ENCODE data around the gene TARM1. TPM values are rescaled to one million over a fixed set of nuclear protein-coding genes. Genes with fewer than 3 reads are reported as not detected.
A peak's percentile ranks its signal among the peaks of the same experiment; 100 is the strongest.

The TARM1 gene
- total and polyA plus RNA-seq, 10 donors, result 1.5 TPM; not detected in 9

GRCh38 chr19:54024660-54025059 is 56.5 kb downstream of the TARM1 start:
- Histone ChIP-seq H3K27me3 (replicated peaks in 1 of 7) (peaks cover 0 to 75% (median 11%) of the 10 kb centered on the region in 7 donors), H3K4me1 (peaks cover 0 to 37% (median 14%) of the 10 kb centered on the region in 6 donors), H3K27ac (no peak overlapping the region), H3K36me3 (no peaks in the 10 kb centered on the region), H3K4me3 (no peak overlapping the region), H3K9me3 (no peaks in the 10 kb centered on the region)
- no peak for DNase-seq
- 72 to 83% (median 82%) methylated on average over 9 of the region's 9 CpGs for WGBS, 5 donors
- intact Hi-C loops (cut with DNase I; ENCODE audit: low total_unique reads), result loop anchor here (5.0 to 10.0 kb wide), 2 partner anchors 120 to 182 kb away; partner anchors contain the start of gene CACNG7
- TF ChIP-seq POLR2A (IDR thresholded peaks at IDR 0.05) (no peak), POLR2AphosphoS5 (IDR thresholded peaks at IDR 0.05) (no peak), CTCF (IDR thresholded peaks at IDR 0.05 in 8 of 11, conservative IDR thresholded peaks at IDR 0.05 in 3 of 11) (no peak)

GRCh38 chr19:54023191-54023590 is 58.0 kb downstream of the TARM1 start:
- 33 to 59% (median 38%) methylated on average over 3 of the region's 3 CpGs for WGBS, 5 donors
- Histone ChIP-seq H3K4me3 (peak overlapping the region in 1 of 8 donors; percentile 31), H3K36me3 (no peaks in the 10 kb centered on the region), H3K27me3 (replicated peaks in 1 of 7) (peaks cover 0 to 69% (median 11%) of the 10 kb centered on the region in 7 donors), H3K9me3 (no peaks in the 10 kb centered on the region), H3K4me1 (peaks cover 0 to 37% (median 18%) of the 10 kb centered on the region in 6 donors), H3K27ac (peak overlapping the region in 3 of 8 donors; percentile 67 to 79 (median 79))
- intact Hi-C loops (cut with DNase I; ENCODE audit: low total_unique reads), result loop anchor here (5.0 to 10.0 kb wide), 2 partner anchors 118 to 181 kb away; partner anchors contain the start of gene CACNG7
- DNase-seq, result no peak
- TF ChIP-seq POLR2AphosphoS5 (IDR thresholded peaks at IDR 0.05) (no peak), CTCF (IDR thresholded peaks at IDR 0.05 in 8 of 11, conservative IDR thresholded peaks at IDR 0.05 in 3 of 11) (no peak), POLR2A (IDR thresholded peaks at IDR 0.05) (no peak)

GRCh38 chr19:54021932-54022331 is 59.2 kb downstream of the TARM1 start:
- Histone ChIP-seq H3K36me3 (no peaks in the 10 kb centered on the region), H3K9me3 (no peaks in the 10 kb centered on the region), H3K4me1 (peaks cover 0 to 37% (median 18%) of the 10 kb centered on the region in 6 donors), H3K27me3 (replicated peaks in 1 of 7) (peaks cover 0 to 61% (median 11%) of the 10 kb centered on the region in 7 donors), H3K4me3 (no peak overlapping the region), H3K27ac (peak overlapping the region in 2 of 8 donors; percentile 81 to 82)
- no peak for DNase-seq
- 76 to 94% (median 88%) methylated on average over 13 of the region's 13 CpGs for WGBS, 5 donors
- intact Hi-C loops (cut with DNase I; ENCODE audit: low total_unique reads), result loop anchor here (5.0 to 10.0 kb wide), 2 partner anchors 117 to 180 kb away; partner anchors contain the start of gene CACNG7
- TF ChIP-seq POLR2A (IDR thresholded peaks at IDR 0.05) (no peak), CTCF (IDR thresholded peaks at IDR 0.05 in 8 of 11, conservative IDR thresholded peaks at IDR 0.05 in 3 of 11) (no peak), POLR2AphosphoS5 (IDR thresholded peaks at IDR 0.05) (no peak)

DNA sequence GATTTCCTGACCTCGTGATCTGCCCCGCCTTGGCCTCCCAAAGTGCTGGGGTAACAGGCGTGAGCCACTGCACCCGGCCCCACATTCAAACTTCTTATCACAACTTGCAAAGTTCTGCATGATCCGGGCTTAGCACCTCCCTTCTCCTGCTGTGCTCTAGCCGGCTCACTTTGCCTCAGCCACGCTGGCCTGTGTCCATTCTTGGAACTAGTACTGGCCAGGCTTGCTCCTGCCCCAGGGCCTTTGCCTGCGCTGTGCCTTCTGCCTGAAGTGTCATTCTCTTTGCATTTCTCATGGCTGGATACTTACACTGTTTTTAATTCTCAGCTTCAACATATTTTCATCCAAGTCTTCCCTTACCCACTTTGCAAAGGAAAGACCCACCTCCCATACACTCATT is 59.8 kb downstream of the TARM1 start:
- Histone ChIP-seq H3K9me3 (no peaks in the 10 kb centered on the region), H3K4me3 (no peak overlapping the region), H3K4me1 (peaks cover 0 to 37% (median 18%) of the 10 kb centered on the region in 6 donors), H3K36me3 (no peaks in the 10 kb centered on the region), H3K27me3 (replicated peaks in 1 of 7) (peaks cover 0 to 61% (median 11%) of the 10 kb centered on the region in 7 donors), H3K27ac (peak overlapping the region in 3 of 8 donors; percentile 81 to 83 (median 82))
- intact Hi-C loops (cut with DNase I; ENCODE audit: low total_unique reads), result loop anchor here (5.0 to 10.0 kb wide), 2 partner anchors 117 to 179 kb away; partner anchors contain the start of gene CACNG7
- 77 to 98% (median 86%) methylated on average over 8 of the region's 8 CpGs for WGBS, 5 donors
- DNase-seq, result no peak
- no peak for TF ChIP-seq POLR2AphosphoS5 (IDR thresholded peaks at IDR 0.05)
- TF ChIP-seq POLR2A (IDR thresholded peaks at IDR 0.05), result no peak
- no peak for TF ChIP-seq CTCF (IDR thresholded peaks at IDR 0.05 in 8 of 11, conservative IDR thresholded peaks at IDR 0.05 in 3 of 11)
